GM21529 (cell line): ENCODE results near the gene ZNRF4.
"Not testable (repeated sequence)": the region's sequence is repeated elsewhere in the genome, so short reads cannot be mapped to it uniquely, and the experiment has no call there.

ENCODE experiments used
- ATAC-seq: cut with Tn5 transposase; IDR thresholded peaks from one replicate; pipeline ENCODE4 v1.9.1; 2021; ENCODE audit not compliant: unreplicated experiment

ZNRF4 gene

GRCh38 chr19:5472286-5472685 is 17.1 kb downstream of the ZNRF4 start:
- ATAC-seq: no peak

GRCh38 chr19:5473646-5474045 is 18.4 kb downstream of the ZNRF4 start:
- ATAC-seq: no peak

GRCh38 chr19:5477451-5478215 is 22.4 kb downstream of the ZNRF4 start:
- ATAC-seq: no peak

- ATAC-seq: no peak
Observed at GRCh38 chr19:5478241-5478924, 23.2 kb downstream of the ZNRF4 start.

- no peak for ATAC-seq
Observed at GRCh38 chr19:5478925-5479588, 23.8 kb downstream of the ZNRF4 start.

GRCh38 chr19:5479958-5480357 is 24.7 kb downstream of the ZNRF4 start:
- no peak for ATAC-seq

GRCh38 chr19:5480427-5480836 is 25.2 kb downstream of the ZNRF4 start:
- ATAC-seq: no peak

- no peak for ATAC-seq
Observed at GRCh38 chr19:5481957-5482356, 26.7 kb downstream of the ZNRF4 start.

- no peak for ATAC-seq
Observed at GRCh38 chr19:5484398-5485285, 29.4 kb downstream of the ZNRF4 start.

GRCh38 chr19:5485286-5485636 is 30.0 kb downstream of the ZNRF4 start:
- no peak for ATAC-seq

- not testable (repeated sequence) for ATAC-seq
Observed at GRCh38 chr19:5485658-5486057, 30.4 kb downstream of the ZNRF4 start.

- no peak for ATAC-seq
Observed at GRCh38 chr19:5487222-5487621, 32.0 kb downstream of the ZNRF4 start.

GRCh38 chr19:5489551-5489950 is 34.3 kb downstream of the ZNRF4 start:
- no peak for ATAC-seq

GRCh38 chr19:5491565-5491964 is 36.3 kb downstream of the ZNRF4 start:
- no peak for ATAC-seq

GRCh38 chr19:5492281-5492634 is 37.0 kb downstream of the ZNRF4 start:
- no peak for ATAC-seq

- no peak for ATAC-seq
Observed at GRCh38 chr19:5492635-5493409, 37.6 kb downstream of the ZNRF4 start.

GRCh38 chr19:5494773-5495172 is 39.6 kb downstream of the ZNRF4 start:
- ATAC-seq: no peak

GRCh38 chr19:5495792-5496191 is 40.6 kb downstream of the ZNRF4 start:
- no peak for ATAC-seq

- ATAC-seq: no peak
Observed at GRCh38 chr19:5497297-5497696, 42.1 kb downstream of the ZNRF4 start.

GRCh38 chr19:5498830-5499550 is 43.8 kb downstream of the ZNRF4 start:
- no peak for ATAC-seq
